GM18502 (cell line): ENCODE measurements around the gene PTRHD1.

Experiments used
- ATAC-seq: cut with Tn5 transposase; IDR thresholded peaks from one replicate; pipeline ENCODE4 v1.9.1; 2021; ENCODE audit warnings: mild to moderate bottlenecking; ENCODE audit not compliant: unreplicated experiment, poor library complexity

Gene PTRHD1

GRCh38 chr2:24831221-24832072, 38.3 kb upstream of the PTRHD1 start:
- ATAC-seq = no peak

DNA sequence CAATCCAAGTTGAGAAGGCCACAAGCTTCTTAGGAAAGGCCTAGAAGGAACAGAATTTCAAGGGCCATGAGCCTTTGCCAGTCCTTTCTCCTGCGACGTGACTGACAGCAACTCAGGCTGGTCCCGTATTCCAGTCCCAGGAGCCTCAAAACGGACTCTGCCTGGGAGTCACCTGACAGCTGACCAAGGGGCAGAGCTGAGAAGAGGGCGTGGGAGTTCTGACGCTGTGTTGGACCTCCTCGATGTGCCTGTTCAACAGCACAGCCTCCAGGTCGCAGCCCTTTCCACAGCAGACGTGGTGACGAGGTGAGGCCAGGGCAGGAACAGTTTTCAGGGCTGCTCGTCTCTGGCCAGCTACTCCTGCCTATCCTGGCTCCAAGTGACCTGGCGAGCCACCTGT, 37.6 kb upstream of the PTRHD1 start:
- ATAC-seq = no peak

DNA sequence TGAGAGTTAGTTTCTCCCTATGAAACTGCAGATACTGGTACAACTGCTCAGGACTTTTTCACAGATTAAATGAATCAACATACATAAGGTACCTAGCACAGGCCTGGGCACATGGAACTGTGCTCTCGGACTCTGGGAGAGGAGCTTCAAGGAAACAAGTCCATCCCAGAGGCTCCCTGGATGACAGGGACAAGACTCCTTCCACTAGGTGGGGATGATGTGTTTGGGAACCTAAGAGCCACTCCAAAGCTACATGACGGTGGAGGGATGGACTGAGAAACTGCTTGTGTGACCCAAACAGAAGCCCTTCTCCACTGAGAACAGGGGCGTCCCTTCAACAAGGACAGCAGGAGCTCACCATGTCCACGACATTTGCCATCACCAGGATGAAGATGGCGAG, 37.2 kb upstream of the PTRHD1 start:
- ATAC-seq = no peak

DNA sequence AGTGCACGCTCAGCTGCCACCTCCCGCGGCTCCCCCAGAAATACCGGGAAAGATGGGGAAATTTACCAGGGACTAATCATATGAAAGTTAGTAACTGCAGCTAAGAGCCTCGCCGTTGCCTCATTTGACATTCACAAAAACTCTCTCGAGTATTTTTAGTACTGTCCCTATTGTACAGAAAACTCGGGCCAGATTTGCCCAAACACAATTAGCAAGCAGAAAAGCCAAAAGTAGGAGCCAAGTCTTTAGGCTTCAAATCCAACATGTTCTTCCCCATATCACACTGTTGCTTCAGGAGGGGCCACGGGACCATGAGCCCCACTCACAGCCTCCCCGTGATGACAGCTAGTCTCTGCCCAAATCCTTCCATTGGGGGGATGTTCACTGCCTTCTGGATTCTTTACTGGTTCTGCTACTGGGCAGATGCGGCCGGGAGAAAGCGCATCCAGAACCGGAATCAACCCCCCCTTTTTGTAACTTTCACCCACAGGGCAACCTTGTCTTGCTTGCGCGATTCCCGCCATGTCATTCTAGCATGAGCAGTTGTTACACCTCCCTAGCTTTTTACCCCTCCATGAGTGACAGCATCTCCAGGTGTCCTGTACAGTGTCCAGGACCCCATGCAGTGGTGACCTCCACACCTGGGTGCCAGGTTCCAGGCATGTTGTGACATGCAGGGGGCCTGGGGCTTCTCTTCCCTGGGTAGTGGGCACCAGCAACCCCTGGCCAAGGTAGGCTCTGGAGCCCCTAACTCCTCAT, 35.2 kb upstream of the PTRHD1 start:
- ATAC-seq = no peak

DNA sequence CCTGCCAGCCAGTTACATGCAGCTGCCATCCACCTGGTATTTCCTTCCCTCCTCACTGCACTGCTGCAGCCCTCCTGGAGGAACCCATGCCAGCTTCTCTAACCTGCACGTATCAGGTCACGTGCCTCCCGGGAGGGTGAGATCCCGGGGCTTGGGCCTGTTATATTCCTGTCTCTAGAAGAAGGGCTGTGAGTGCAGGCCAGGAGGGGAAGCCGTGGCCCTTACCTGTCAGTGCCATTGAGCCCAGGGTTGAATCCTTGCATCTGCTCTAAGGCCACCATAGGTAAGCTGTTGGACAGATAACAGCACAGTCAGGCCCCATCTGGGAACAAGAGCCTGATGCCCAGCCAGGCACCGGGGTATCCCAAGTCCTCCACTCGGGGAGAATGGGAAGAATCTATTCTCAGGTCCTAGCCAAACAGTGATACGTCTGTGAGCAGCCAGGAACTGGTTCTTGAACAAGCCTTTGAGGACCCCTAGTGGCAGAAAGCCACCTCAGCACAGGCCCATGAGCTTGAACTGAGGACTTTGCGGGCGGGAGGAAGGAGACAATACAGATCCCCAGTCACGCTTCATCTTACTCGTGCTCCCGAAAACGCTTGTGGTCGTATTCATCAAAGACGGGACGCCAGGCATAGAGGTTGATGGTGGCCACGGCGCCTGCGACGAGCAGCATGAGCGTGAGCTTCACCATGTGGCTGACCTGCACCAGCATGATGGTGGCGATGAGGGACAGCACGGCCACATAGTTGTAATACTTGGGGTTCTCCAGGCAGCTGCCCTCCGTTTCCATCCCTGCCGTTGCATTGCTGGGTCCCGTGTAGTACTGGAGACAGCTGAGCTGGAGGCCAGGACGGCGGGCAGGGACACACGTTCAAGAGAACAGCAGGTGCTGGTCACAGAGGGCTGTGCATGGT, 34.4 kb upstream of the PTRHD1 start:
- peak; percentile 79 for ATAC-seq

DNA sequence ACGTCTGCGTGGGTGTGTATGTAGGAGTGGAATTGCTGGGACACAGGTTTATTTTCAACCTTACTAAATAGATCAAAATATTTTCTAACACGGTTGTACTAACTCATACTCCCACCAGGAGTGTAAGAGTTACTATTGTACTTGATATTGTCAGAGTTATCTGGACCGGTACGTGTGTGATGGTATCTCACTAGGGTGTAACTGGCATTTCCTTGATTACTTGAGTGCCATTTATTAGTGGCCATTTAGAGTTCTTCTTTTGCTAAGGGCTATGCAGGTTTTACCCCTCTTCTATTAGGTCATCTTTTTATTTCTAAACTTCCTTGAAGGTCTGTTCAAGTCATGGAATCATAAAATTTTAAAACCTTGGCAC, 33.6 kb upstream of the PTRHD1 start:
- no peak for ATAC-seq

- ATAC-seq = no peak
These were observed 32.9 kb upstream of the PTRHD1 start for GRCh38 chr2:24825883-24826772.

DNA sequence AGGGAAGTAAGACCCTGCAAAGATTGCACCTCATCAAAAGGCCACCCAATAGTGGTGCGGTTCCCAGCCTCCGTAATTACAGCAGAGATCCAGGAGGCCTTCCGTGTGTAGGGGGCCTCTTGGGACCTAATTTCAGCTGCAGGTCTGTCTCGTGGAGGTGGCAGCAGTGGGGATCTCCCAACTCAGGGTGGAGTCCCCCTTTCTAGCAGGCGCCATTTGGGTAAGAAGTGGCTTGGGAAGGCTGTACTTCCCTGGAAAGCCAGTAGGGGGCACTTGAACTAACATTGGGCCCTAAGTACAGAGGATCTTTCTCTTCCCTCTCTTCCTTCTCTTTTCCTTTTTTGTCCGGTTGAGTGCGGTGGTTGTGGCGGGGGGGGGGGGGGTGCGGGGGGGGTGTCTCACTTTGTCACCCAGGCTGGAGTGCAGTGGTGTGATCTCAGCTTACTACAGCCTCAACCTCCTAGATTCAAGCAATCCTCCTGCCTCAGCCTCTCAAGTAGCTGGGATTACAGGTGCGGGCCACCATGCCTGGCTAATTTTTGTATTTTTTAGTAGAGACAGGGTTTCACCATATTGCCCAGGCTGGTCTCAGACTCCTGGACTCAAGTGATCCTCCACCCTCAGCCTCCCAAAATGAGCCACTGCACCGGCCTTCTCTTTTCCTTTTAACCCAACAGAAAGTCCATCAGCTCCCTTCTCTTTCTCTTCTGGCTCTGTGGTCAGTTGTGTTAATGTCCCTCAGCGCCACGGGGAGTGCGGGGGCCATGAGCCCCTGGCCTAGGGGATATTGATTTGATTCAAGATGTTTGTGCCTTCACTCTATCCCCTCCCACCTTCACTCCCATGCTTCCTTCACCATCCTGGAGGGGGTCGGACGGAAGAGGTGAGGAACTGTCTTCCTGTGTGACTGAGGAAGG, 32.0 kb upstream of the PTRHD1 start:
- no peak for ATAC-seq

GRCh38 chr2:24824071-24824588, 30.9 kb upstream of the PTRHD1 start:
- ATAC-seq = no peak

GRCh38 chr2:24822049-24822706, 29.0 kb upstream of the PTRHD1 start:
- ATAC-seq = no peak

GRCh38 chr2:24821433-24821891, 28.3 kb upstream of the PTRHD1 start:
- no peak for ATAC-seq

GRCh38 chr2:24820598-24821432, 27.6 kb upstream of the PTRHD1 start:
- no peak for ATAC-seq

- ATAC-seq = no peak
These were observed 27.0 kb upstream of the PTRHD1 start for GRCh38 chr2:24820175-24820513.

DNA sequence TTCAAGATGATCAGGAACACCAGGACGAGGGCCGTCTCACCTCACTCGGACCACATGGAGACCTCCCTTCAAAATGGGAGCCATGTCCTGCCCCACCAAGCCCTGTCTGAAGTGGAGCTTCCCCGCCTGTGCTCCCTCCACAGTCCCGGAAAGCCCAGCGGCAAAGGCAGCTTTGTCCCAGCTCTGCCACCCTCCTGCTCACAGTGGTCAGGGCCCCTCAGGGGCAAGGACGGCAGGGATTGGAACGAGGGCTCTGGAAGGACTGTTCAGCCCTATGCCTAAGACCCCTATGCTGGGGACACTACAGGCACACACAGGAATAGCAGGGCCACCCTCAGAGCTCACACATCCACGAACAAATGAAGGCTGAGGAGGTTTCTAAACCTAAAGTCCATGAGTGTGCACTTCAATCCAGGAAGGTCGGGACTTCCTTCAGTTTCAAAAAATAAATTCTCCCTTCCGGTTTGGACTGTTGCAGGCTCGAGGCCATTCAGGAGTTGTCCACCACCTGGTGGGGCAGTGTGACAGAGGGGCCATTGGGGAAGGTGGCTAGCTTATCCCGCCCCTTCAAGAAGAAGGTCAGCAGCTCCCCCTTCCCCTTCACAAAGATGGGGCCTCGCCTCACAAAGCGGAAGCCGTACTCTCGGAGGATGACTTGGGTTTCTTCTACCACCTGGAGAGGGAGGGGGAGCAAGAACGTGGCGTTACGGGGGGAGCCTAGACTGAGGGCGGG, 26.4 kb upstream of the PTRHD1 start:
- no peak for ATAC-seq

DNA sequence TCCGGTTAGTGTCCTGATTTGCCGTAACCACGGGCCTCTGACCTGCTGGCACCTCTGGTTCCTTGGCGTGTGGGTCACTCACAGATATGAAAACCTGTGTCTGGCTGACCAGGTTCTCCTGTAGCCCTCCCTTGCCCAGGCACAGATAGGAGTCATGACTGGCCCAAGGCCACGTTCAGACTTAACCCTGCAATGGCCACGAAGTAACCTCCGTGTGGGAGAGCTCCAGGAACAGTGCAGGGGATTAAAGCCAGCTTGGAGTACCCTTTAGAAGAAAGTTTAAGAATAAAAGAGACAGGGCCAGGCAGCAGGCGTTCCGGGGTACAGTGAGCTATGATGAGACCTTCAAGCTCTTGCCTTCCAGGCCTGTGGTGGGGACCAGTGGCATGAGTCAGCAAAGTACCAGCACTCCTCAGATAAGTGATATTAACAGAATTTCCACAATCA, 25.6 kb upstream of the PTRHD1 start:
- no peak for ATAC-seq

- no peak for ATAC-seq
These were observed 23.7 kb upstream of the PTRHD1 start for GRCh38 chr2:24816884-24817283.
